Measurements from ENCODE around the gene CTNS. TPM values are rescaled to one million over a fixed set of nuclear protein-coding genes. Genes with fewer than 3 reads are reported as not detected.

Gene CTNS
- total RNA-seq: 13.9 and 23.1 TPM in 2 replicates

DNA sequence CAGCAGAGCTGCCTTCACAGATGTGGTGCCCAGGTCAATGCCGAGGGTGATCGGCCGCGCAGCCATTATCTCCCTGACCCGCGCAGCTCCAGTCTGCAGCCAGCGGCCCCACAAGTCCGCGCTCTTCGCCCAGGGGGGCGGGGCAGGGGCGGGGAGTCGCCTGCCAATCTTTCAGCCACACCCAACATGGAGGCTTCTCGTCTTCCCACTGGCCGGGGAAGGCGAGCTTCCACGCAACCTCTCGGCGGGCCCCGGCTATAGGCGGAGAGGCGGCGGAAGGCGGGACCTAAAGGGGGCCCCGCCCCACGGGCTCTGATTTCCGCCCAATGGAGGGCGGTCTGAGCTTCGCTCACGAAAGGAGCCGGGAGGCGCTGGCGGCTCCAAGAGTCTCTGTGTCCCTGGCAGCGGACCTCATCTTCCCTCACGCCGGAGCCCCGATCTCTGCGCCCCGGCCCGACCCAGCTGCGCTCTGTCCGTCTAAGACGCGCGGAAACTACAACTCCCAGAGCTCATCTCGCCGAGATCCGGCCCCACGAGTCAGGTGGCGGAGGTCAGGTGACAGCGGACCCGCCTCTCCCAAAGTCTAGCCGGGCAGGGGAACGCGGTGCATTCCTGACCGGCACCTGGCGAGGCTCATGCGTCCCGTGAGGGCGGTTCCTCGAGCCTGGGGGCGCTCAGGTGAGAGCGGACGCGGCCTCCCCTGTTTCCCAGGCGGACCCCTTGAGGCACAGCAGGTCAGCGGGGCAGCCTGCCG is at the start of gene CTNS, which contains the start of gene SHPK:
CTNS (plus strand) TSS at position 607 of the 754 bp plus-strand sequence. CDS start 3,447 bp downstream, outside the sequence.
SHPK (minus strand) TSS at position 97 of the 754 bp plus-strand sequence; CDS start at position 66, 31 bp downstream.

DNA sequence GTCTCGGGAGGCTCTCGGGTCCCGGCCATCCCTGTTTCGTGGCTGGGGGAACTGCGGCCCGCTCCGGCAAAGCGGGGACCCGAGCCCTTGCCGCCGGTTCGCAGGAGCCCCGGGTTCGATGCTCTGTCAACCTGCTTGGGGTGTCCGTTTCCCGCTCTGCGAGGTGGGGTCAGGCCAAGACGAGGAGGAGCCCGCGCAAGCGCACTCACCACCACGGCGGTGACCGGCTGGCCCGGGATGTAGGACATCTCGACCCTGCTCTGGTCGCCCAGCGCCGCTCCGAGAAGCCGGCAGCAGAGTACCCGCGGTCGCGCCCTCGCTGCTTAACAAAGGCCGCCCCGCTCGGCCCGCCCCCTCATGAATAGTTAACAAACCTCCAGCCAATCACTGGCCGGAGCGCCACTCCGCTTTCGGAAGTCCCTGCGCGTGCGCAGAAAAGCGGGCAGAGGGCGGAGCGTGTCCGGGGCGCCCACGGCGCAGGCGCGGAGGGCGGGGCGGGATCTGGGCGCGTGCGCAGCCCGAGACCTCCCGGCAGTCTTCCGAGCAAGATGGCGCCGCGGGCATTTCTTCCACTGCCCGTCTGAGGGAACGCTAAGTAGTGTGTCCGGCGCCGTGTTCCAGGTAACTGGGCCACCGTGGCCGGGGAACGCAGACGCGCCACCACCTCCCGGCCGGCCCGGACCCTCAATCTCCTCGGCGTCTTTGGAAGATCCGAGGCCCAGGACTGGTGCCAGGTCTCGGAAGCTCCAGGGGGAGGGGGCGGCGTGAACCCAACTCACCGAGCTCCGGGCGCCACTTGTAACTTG is 31.9 kb downstream of the CTNS start, which contains the start of the genes EMC6 and TAX1BP3:
EMC6 (plus strand) TSS at position 534 of the 806 bp plus-strand sequence. CDS start 335 bp downstream, outside the sequence.
TAX1BP3 (minus strand) TSS at position 300 of the 806 bp plus-strand sequence; CDS start at position 248, 52 bp downstream.

DNA sequence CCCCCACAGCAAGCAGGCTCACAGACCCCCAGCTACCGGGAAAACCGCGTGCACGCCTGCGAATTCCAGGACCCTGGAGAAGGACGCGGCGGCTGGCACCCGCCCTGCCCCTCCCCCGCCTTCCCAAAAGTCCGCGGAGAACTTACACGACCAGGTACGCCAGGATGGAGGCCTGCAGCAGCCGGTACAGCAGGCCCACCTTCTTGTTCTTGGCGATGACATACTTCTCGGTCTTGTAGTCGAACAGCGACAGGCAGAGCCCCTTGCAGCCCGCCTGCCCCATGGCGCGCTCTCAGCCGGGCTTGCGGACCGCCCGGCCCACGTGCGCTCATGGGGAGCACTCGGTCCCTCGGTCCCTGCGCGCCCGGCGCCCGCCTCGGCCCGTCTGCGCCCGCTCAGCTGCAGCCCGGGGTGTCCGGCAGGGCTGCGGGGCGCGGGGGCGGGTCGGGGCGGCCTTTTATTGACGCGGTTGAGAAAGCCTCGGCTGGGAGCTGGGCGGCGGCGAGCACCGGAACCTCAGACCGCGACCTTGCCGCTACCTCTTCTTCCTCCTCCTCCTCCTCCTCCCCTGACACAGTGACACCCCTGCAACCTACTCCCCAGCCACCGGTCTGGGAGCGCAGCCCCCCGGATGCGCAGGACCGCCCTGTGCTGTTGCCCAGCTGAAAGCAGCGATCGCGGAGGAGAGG is 59.3 kb downstream of the CTNS start, which contains the start of gene P2RX5:
P2RX5 (minus strand) TSS at position 433 of the 689 bp plus-strand sequence; CDS start at position 283, 150 bp downstream.

Other genes with a start within 250 kb of the CTNS start
- gene OR1E1, start 238.3 kb upstream of the CTNS start, total RNA-seq: not detected in 2 replicates
- not detected in 2 replicates for gene OR3A3, start 225.4 kb upstream of the CTNS start, total RNA-seq
- gene OR1E2, start 202.9 kb upstream of the CTNS start, total RNA-seq: not detected in 2 replicates
- gene SPATA22, start 164.9 kb upstream of the CTNS start, total RNA-seq: 0.56 TPM in 1 of 2 replicates, not detected in the other
- 7.0 and 7.8 TPM in 2 replicates for gene ASPA, start 160.8 kb upstream of the CTNS start, total RNA-seq
- gene TRPV3, start 78.9 kb upstream of the CTNS start, total RNA-seq: 1.0 and 4.7 TPM in 2 replicates
- gene TRPV1, start 27.3 kb upstream of the CTNS start, total RNA-seq: 1.5 and 2.3 TPM in 2 replicates
- gene SHPK, start 510 bp upstream of the CTNS start, total RNA-seq: 8.3 and 10.7 TPM in 2 replicates
- gene TAX1BP3, start 31.8 kb downstream of the CTNS start, total RNA-seq: 169 and 191 TPM in 2 replicates
- 4.7 and 8.5 TPM in 2 replicates for gene EMC6, start 32.1 kb downstream of the CTNS start, total RNA-seq
- gene P2RX5, start 59.4 kb downstream of the CTNS start, total RNA-seq: 0.20 and 1.2 TPM in 2 replicates
- 0.31 and 1.6 TPM in 2 replicates for gene HASPIN, start 87.1 kb downstream of the CTNS start, total RNA-seq
- 5.7 and 13.4 TPM in 2 replicates for gene ITGAE, start 164.4 kb downstream of the CTNS start, total RNA-seq
- 12.6 and 15.4 TPM in 2 replicates for gene NCBP3, start 209.5 kb downstream of the CTNS start, total RNA-seq